Colonic mucosa (tissue), 4 donors: ENCODE results near the gene RMND5B. TPM values are rescaled to one million over a fixed set of nuclear protein-coding genes. Genes with fewer than 3 reads are reported as not detected.

Experiments used
- DNase-seq: peaks from one replicate; pipeline ENCODE4 v3.0.0-alpha.2; 2020
- H3K27ac ChIP-seq: fragments of 200-600 bp; one replicate; pipeline ENCODE4 v1.8.0; 2021
- H3K27me3 ChIP-seq: fragments of 200-600 bp; one replicate; pipeline ENCODE4 v1.8.0; 2021
- H3K36me3 ChIP-seq: fragments of 200-600 bp; one replicate; pipeline ENCODE4 v1.8.0; 2021
- H3K4me1 ChIP-seq: fragments of 200-600 bp; one replicate; pipeline ENCODE4 v1.8.0; 2021; ENCODE audit warnings: mild to moderate bottlenecking
- H3K4me3 ChIP-seq: fragments of 200-600 bp; one replicate; pipeline ENCODE4 v1.8.0; 2021
- H3K9ac ChIP-seq, 2 donors: one replicate each; pipeline ENCODE4 v1.7.0; 2013; ENCODE audit warnings: control low read depth in 2 of 2, low read depth in 2 of 2, low read length in 2 of 2
- H3K9me3 ChIP-seq: fragments of 200-600 bp; one replicate; pipeline ENCODE4 v1.8.0; 2021
- intact Hi-C: fragments of 100-400 bp; cut with DNase I; formaldehyde crosslinking; loops from one replicate; pipeline ENCODE4 v1.14.1; 2022
- total RNA-seq, 2 donors: library from RNA; stranded (reverse); fragmentation: NEBNext Ultra II Directional in 1 of 2; extraction: Animal tissue kit (Norgen Biotek cat#: 25700) in 1 of 2; gene quantifications; one replicate each; pipeline ENCODE4 v1.2.1, GENCODE V29; 2021
- TF ChIP-seq, protein P1 (sequence below): fragments of 200-600 bp; IDR thresholded peaks from one replicate; pipeline ENCODE4 v1.8.0; 2022; ENCODE audit warnings: antibody characterized with exemption, mild to moderate bottlenecking
- donor health status: healthy.
- donor health status: DM: no; HTN: no; CAD: no.
- donor health status: DM: no; HTN: no; CAD: no.

The RMND5B gene
- total RNA-seq, 2 donors from 2014 or later, result 31.9 to 50.1 TPM

DNA sequence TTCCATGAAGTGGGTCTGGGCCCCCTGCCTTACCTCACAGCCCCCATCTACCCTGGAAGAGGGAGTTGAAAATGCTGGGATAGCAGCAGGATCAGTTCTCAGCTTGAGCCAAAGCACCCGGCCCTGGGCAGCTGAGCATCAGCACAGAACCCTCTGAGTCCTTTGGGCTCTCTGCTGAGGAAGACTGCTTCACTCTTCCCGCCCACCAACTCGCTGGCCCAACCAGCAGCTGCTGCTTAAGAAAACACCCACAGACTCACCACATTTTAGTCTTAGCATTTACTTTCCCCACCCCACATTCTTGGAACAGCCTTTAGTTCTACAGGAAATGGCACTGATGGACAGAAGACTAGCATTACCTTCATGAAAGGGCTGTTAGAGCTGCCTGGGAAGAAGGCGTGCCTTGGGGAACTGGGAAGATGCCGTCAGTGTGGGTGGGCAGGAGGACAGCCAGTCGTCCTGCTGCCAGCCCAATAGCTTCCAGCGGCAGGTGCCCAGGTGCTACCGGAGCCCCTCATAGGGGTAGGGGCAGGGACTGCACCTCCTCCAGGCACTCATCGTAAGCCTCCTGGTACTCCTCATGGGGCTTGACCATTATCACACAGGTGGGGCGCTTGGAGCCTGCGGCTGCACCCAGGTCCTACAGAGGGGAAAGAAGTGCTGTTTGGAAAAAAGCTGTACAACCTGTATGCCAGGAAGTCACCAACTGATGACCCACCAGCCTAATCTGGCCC is 18.6 kb downstream of the RMND5B start:
- Histone ChIP-seq H3K27me3 (no peaks in the 10 kb centered on the region), H3K9ac (no peak overlapping the region), H3K4me1 (peaks cover 5% of the 10 kb centered on the region), H3K9me3 (no peaks in the 10 kb centered on the region), H3K4me3 (no peak overlapping the region), H3K36me3 (peaks cover 5% of the 10 kb centered on the region), H3K27ac (no peak overlapping the region)
- TF ChIP-seq, protein P1, sequence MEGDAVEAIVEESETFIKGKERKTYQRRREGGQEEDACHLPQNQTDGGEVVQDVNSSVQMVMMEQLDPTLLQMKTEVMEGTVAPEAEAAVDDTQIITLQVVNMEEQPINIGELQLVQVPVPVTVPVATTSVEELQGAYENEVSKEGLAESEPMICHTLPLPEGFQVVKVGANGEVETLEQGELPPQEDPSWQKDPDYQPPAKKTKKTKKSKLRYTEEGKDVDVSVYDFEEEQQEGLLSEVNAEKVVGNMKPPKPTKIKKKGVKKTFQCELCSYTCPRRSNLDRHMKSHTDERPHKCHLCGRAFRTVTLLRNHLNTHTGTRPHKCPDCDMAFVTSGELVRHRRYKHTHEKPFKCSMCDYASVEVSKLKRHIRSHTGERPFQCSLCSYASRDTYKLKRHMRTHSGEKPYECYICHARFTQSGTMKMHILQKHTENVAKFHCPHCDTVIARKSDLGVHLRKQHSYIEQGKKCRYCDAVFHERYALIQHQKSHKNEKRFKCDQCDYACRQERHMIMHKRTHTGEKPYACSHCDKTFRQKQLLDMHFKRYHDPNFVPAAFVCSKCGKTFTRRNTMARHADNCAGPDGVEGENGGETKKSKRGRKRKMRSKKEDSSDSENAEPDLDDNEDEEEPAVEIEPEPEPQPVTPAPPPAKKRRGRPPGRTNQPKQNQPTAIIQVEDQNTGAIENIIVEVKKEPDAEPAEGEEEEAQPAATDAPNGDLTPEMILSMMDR, result no peak
- intact Hi-C loops, result loop anchor here (5.0 kb wide), 1 partner anchor 72 kb away; no protein-coding TSS in a partner anchor
- DNase-seq, result no peak

DNA sequence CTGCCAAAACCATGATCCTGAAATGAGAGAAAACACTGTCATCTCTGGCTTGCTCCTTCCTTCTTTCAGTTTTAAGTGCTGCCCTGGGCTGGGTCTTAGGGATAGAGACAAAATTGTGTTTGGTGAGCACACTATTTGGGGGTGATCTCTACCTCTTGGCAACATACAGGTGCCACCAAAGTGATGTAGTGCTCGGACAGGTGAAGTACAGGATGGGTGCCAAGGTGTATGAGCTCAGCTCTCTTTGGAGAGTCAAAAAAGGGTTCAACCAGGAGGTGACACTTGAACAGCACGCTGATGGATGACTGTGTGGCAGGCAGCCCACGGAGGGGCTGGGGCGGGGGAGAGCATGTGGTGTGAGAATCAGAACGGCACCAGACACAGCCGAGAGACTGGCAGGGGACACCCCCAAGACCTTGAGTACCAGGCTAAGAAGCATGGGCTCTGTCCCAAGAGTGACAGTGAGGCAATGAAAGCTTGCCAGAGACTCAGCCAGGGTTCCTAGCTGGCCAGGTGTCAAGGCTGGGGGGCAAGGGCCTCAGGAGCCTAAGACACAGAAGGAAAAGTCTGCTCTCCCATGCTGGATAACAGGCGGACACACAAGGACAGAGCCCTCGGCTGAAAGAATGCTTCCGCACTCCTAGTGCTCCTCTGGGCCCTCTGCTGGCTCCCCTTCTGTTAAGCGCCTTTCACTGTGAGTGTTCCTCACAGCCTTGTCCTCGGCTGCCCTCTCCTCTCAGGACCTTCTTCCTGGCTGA is 20.3 kb downstream of the RMND5B start:
- no peak overlapping the region for H3K27ac ChIP-seq
- TF ChIP-seq, protein P1, result no peak
- H3K4me3 ChIP-seq, result no peak overlapping the region
- no peaks in the 10 kb centered on the region for H3K9me3 ChIP-seq
- peaks cover 5% of the 10 kb centered on the region for H3K36me3 ChIP-seq
- no peaks in the 10 kb centered on the region for H3K27me3 ChIP-seq
- H3K4me1 ChIP-seq, result peaks cover 5% of the 10 kb centered on the region
- intact Hi-C loops, result no loop called here
- DNase-seq, result no peak
- no peak overlapping the region for H3K9ac ChIP-seq

DNA sequence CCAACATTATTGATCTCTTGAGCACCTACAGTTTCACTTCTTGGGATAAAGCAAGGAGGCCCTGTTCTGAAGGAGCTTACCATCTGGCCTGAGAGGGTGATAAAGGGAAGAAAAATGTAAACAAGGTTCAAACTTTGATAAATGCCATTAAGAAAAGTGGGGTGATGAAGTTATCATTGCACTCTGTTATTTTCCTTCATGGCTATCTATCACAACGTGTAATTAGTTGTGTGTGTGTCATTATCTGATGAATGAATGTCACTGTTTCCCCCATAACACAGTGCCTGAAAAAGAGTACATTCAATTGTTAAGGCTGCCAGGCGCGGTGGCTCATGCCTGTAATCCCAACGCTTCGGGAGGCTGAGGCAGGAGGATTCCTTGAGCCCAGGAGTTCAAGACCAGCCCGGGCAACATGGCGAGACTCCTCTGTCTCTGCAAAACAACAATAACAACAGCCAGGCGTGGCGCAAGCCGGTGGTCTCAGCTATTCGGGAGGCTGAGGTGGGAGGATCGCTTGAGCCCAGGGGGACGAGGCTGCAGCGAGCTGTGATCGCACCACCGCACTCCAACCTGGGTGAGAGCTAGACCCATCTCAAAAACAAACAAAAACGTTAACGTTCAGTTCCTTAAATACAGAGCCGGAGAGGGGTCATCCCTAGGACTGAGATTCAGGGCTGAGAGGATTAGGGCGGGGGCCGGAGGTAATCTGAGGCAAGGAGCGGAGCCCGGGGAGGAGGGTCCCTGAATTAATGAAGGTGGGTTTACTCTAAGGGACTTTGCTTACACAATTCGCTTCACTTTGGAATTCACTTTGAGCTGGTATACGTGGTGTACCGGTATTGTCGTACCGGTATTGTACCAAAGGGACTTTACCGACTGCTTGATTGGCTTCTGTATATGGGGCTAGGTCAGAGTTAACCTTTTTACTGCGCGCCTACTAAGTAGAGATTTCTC is 22.0 kb downstream of the RMND5B start:
- DNase-seq, result no peak
- TF ChIP-seq, protein P1, result no peak
- Histone ChIP-seq H3K27me3 (no peaks in the 10 kb centered on the region), H3K9me3 (no peaks in the 10 kb centered on the region), H3K4me1 (peaks cover 5% of the 10 kb centered on the region), H3K4me3 (peak overlapping the region; percentile 92), H3K9ac (peak overlapping the region; percentile 70 to 78), H3K27ac (peak overlapping the region; percentile 45), H3K36me3 (peaks cover 5% of the 10 kb centered on the region)
- intact Hi-C loops, result no loop called here

DNA sequence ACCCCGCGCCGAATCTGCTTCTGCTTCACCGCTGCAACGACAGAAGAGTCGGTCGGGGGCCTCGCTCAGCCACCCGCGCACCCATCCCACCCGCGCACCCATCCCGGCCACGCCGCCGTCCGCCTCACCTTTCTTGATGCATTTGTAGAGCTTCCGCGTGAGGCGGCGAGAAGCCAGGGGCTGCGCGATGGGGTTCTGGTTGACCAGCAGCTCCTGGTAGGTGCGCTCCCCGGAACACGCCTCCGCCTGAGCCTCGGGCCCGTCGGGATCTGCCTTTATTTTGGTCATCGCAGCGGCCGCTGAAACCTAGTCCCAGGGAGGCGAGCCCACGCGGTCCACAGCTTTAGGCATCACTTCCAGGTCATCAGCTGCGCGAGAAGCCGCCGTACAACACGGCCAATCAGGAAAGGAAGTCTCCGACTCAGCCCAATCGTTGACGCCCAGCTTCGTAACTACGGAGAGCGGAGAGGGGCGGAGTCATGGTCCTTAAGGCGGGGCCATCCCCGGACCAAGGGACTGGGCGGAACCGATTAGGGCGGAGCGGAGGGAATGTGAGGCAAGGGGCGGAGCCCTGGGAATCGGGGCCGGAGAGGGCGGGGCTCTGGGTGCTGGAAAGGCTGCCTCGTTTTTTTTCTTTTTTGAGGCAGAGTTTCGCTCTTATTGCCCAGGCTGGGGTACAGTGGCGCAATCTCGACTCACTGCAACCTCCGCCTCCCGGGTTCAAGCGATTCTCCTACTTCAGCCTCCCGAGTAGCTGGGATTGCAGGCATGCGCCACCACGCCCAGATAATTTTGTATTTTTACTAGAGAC is 22.9 kb downstream of the RMND5B start, which contains the start of gene NHP2:
NHP2 (minus strand) TSS at position 356 of the 811 bp plus-strand sequence; CDS start at position 288, 68 bp downstream.
- peak within 1 kb of the TSS; percentile 45 for H3K27ac ChIP-seq
- peaks cover 5% of the 10 kb centered on the region for H3K36me3 ChIP-seq
- H3K9me3 ChIP-seq, result no peaks in the 10 kb centered on the region
- DNase-seq, result peak; percentile 100
- peak within 1 kb of the TSS; percentile 70 to 78 for H3K9ac ChIP-seq
- H3K4me3 ChIP-seq, result peak within 1 kb of the TSS; percentile 92
- no peaks in the 10 kb centered on the region for H3K27me3 ChIP-seq
- TF ChIP-seq, protein P1, result no peak
- H3K4me1 ChIP-seq, result peaks cover 5% of the 10 kb centered on the region
- intact Hi-C loops, result no loop called here
